Measurements from ENCODE around the gene PTAR1. TPM values are rescaled to one million over a fixed set of nuclear protein-coding genes. Genes with fewer than 3 reads are reported as not detected.
"Not testable (repeated sequence)": the region's sequence is repeated elsewhere in the genome, so short reads cannot be mapped to it uniquely, and the experiment has no call there.

The PTAR1 gene
- total RNA-seq, 1 experiment from 2014 or later, result 45.2 TPM

DNA sequence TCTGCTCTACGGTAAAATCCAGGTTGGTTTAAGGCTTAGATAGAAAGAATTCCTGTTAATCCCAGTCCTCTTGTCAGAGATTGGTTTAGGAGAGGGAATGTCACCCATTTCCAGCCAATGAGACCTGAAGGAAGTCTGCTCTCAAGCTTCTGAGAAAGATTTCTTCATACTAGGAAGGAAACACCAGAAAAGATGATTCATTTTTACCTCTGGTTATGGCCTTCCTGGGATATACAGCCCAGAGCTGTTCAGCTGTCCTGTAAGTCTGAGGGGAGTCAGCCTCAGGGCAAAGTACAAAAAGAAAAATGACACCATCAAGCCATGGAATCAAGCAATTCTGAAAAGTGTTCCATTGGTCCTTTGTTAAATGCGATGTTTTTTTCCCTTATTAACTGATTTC lies 42.2 kb upstream of the PTAR1 start:
- H3K36me3 Mint-ChIP-seq (ENCODE audit: insufficient read depth, unreplicated experiment), result no peaks in the 10 kb centered on the region
- CTCF ChIA-PET, result no interaction called here
- intact Hi-C loops (cut with micrococcal nuclease; ENCODE audit: unreplicated experiment), result no loop called here
- no peaks in the 10 kb centered on the region for H3K27me3 Mint-ChIP-seq (ENCODE audit: unreplicated experiment)
- no peak overlapping the region for H3K27ac Mint-ChIP-seq (ENCODE audit: unreplicated experiment)
- no TSS peak for BruUV-seq (replicated peaks)
- H3K9me3 Mint-ChIP-seq (ENCODE audit: low read depth, unreplicated experiment), result no peaks in the 10 kb centered on the region
- H3K4me1 Mint-ChIP-seq (ENCODE audit: low read depth, unreplicated experiment), result peaks cover 23% of the 10 kb centered on the region
- no peak for DNase-seq
- TF ChIP-seq, protein P1, sequence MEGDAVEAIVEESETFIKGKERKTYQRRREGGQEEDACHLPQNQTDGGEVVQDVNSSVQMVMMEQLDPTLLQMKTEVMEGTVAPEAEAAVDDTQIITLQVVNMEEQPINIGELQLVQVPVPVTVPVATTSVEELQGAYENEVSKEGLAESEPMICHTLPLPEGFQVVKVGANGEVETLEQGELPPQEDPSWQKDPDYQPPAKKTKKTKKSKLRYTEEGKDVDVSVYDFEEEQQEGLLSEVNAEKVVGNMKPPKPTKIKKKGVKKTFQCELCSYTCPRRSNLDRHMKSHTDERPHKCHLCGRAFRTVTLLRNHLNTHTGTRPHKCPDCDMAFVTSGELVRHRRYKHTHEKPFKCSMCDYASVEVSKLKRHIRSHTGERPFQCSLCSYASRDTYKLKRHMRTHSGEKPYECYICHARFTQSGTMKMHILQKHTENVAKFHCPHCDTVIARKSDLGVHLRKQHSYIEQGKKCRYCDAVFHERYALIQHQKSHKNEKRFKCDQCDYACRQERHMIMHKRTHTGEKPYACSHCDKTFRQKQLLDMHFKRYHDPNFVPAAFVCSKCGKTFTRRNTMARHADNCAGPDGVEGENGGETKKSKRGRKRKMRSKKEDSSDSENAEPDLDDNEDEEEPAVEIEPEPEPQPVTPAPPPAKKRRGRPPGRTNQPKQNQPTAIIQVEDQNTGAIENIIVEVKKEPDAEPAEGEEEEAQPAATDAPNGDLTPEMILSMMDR (IDR thresholded peaks at IDR 0.05; ENCODE audit: unreplicated experiment), result no peak
- H3K4me3 Mint-ChIP-seq (ENCODE audit: low read depth, unreplicated experiment), result no peak overlapping the region

DNA sequence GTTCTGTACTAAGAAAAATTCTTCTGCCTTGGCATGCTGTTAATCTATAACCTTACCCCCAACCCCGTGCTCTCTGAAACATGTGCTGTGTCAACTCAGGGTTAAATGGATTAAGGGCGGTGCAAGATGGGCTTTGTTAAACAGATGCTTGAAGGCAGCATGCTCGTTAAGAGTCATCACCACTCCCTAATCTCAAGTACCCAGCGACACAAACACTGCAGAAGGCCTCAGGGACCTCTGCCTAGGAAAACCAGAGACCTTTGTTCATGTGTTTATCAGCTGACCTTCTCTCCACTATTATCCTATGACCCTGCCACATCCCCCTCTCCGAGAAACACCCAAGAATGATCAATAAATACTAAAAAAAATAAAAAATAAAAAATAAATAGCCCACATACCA lies 40.2 kb upstream of the PTAR1 start:
- H3K4me3 Mint-ChIP-seq (ENCODE audit: low read depth, unreplicated experiment); DNase-seq; H3K9me3 Mint-ChIP-seq (ENCODE audit: low read depth, unreplicated experiment); H3K27me3 Mint-ChIP-seq (ENCODE audit: unreplicated experiment); H3K27ac Mint-ChIP-seq (ENCODE audit: unreplicated experiment); CTCF ChIA-PET; H3K36me3 Mint-ChIP-seq (ENCODE audit: insufficient read depth, unreplicated experiment); intact Hi-C loops (cut with micrococcal nuclease; ENCODE audit: unreplicated experiment); BruUV-seq (replicated peaks): not testable (repeated sequence)
- H3K4me1 Mint-ChIP-seq (ENCODE audit: low read depth, unreplicated experiment), result peaks cover 16% of the 10 kb centered on the region

DNA sequence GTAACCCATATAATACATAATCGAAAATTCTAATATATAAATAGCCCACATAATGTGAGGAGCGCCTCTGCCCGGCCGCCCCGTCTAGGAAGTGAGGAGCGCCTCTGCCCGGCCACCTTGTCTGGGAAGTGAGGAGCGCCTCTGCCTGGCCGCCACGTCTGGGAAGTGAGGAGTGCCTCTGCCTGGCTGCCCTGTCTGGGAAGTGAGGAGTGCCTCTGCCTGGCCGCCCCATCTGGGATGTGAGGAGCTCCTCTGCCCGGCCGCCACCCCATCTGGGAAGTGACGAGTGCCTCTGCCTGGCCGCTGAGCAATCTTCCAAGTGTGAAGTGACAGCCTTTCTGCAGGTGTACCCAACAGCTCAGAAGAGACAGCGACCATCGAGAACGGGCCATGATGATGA lies 39.7 kb upstream of the PTAR1 start:
- H3K4me3 Mint-ChIP-seq (ENCODE audit: low read depth, unreplicated experiment); CTCF ChIA-PET; H3K27me3 Mint-ChIP-seq (ENCODE audit: unreplicated experiment); H3K27ac Mint-ChIP-seq (ENCODE audit: unreplicated experiment); BruUV-seq (replicated peaks); DNase-seq; intact Hi-C loops (cut with micrococcal nuclease; ENCODE audit: unreplicated experiment); H3K36me3 Mint-ChIP-seq (ENCODE audit: insufficient read depth, unreplicated experiment); H3K9me3 Mint-ChIP-seq (ENCODE audit: low read depth, unreplicated experiment): not testable (repeated sequence)
- peaks cover 16% of the 10 kb centered on the region for H3K4me1 Mint-ChIP-seq (ENCODE audit: low read depth, unreplicated experiment)

DNA sequence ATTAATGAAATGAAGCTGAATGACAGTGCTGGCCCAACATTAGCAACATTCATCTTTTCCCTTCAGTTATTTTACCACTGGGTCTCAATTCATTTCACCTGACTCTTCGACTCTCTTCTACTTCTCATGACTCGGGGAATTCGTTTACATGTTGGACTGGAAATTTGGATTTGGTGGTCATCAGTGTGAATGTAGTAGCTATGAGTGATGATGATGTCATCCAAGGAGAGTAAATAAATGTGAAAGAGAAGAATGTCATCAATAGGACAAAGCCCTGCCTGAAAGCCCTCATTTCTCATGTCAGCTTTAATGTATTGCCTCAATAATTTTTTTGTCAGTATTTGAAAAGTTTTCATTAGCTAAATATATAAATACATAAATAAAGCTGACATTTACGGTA lies 38.9 kb upstream of the PTAR1 start:
- H3K9me3 Mint-ChIP-seq (ENCODE audit: low read depth, unreplicated experiment), result no peaks in the 10 kb centered on the region
- intact Hi-C loops (cut with micrococcal nuclease; ENCODE audit: unreplicated experiment), result no loop called here

DNA sequence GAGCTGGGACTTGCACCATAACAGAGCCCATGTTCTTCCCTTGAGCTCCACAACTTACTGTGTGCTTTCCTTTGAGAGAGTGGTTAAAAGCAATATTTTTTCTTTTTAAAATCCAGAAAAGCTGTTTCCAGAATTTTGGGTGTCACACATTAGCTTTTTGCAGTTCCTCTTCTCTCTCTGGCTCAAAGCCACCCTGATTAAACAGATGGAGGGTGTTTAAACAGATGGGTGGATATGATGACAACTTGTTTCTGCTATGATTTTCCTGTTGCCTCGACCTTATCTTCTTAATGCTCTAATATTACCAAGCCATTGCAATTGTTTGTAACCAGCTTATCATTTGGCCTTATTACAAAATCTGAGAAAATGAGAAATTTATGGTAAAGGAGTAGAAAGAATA lies 37.9 kb upstream of the PTAR1 start:
- TF ChIP-seq, protein P1 (IDR thresholded peaks at IDR 0.05; ENCODE audit: unreplicated experiment), result no peak
- DNase-seq, result no peak
- H3K27me3 Mint-ChIP-seq (ENCODE audit: unreplicated experiment), result no peaks in the 10 kb centered on the region
- BruUV-seq (replicated peaks), result no TSS peak
- H3K27ac Mint-ChIP-seq (ENCODE audit: unreplicated experiment), result no peak overlapping the region
- no peaks in the 10 kb centered on the region for H3K9me3 Mint-ChIP-seq (ENCODE audit: low read depth, unreplicated experiment)
- no peak overlapping the region for H3K4me3 Mint-ChIP-seq (ENCODE audit: low read depth, unreplicated experiment)
- peaks cover 16% of the 10 kb centered on the region for H3K4me1 Mint-ChIP-seq (ENCODE audit: low read depth, unreplicated experiment)
- CTCF ChIA-PET, result no interaction called here
- H3K36me3 Mint-ChIP-seq (ENCODE audit: insufficient read depth, unreplicated experiment), result no peaks in the 10 kb centered on the region
- intact Hi-C loops (cut with micrococcal nuclease; ENCODE audit: unreplicated experiment), result no loop called here

More for the DNA sequence above, 38.9 kb upstream of the PTAR1 start:
- no peaks in the 10 kb centered on the region for H3K27me3 Mint-ChIP-seq (ENCODE audit: unreplicated experiment)
- no peak for DNase-seq
- no peak overlapping the region for H3K4me3 Mint-ChIP-seq (ENCODE audit: low read depth, unreplicated experiment)
- CTCF ChIA-PET, result no interaction called here
- peaks cover 16% of the 10 kb centered on the region for H3K4me1 Mint-ChIP-seq (ENCODE audit: low read depth, unreplicated experiment)
- TF ChIP-seq, protein P1 (IDR thresholded peaks at IDR 0.05; ENCODE audit: unreplicated experiment), result no peak
- no peak overlapping the region for H3K27ac Mint-ChIP-seq (ENCODE audit: unreplicated experiment)
- BruUV-seq (replicated peaks), result no TSS peak
- H3K36me3 Mint-ChIP-seq (ENCODE audit: insufficient read depth, unreplicated experiment), result no peaks in the 10 kb centered on the region

Measured in Calu3 (cell line).